Activated CD4-positive, alpha-beta T cell treated with anti-CD3 and anti-CD28 coated beads, Interleukin-2, Interleukin-4, amounts not matched to agents 100 ng/mL and 50 ng/mL, durations not matched to agents 16 hours and 8 hours (primary cell): ENCODE data around the gene CHRM4.
A peak's percentile ranks its signal among the peaks of the same experiment; 100 is the strongest.
"Not testable (repeated sequence)": the region's sequence is repeated elsewhere in the genome, so short reads cannot be mapped to it uniquely, and the experiment has no call there.

ENCODE experiments used
- DNase-seq: peaks from one replicate; pipeline ENCODE4 v3.0.0-alpha.2; 2020; ENCODE audit warnings: low spot score

The CHRM4 gene

GRCh38 chr11:46381819-46382645 is 9.5 kb downstream of the CHRM4 start:
- DNase-seq, result no peak

GRCh38 chr11:46381048-46381818 is 10.3 kb downstream of the CHRM4 start, which contains the start of gene MDK:
Gene MDK, plus strand, starts transcription at chr11:46381669. Its CDS starts 389 bp downstream, at chr11:46382058.
- DNase-seq, result no peak

GRCh38 chr11:46380340-46381047 is 11.1 kb downstream of the CHRM4 start:
- DNase-seq, result peak; percentile 39

GRCh38 chr11:46379482-46380293 is 11.9 kb downstream of the CHRM4 start:
- DNase-seq, result not testable (repeated sequence)

GRCh38 chr11:46378811-46379481 is 12.6 kb downstream of the CHRM4 start:
- DNase-seq, result no peak

- no peak for DNase-seq
Measured at GRCh38 chr11:46378296-46378695, 13.3 kb downstream of the CHRM4 start.

GRCh38 chr11:46377831-46378230 is 13.7 kb downstream of the CHRM4 start:
- no peak for DNase-seq

GRCh38 chr11:46377290-46377689 is 14.3 kb downstream of the CHRM4 start:
- no peak for DNase-seq

GRCh38 chr11:46376258-46377050 is 15.1 kb downstream of the CHRM4 start:
- DNase-seq, result no peak

- DNase-seq, result no peak
Measured at GRCh38 chr11:46375392-46376101, 16.0 kb downstream of the CHRM4 start.

- no peak for DNase-seq
Measured at GRCh38 chr11:46374815-46375214, 16.8 kb downstream of the CHRM4 start.

GRCh38 chr11:46373787-46374740 is 17.5 kb downstream of the CHRM4 start:
- no peak for DNase-seq

GRCh38 chr11:46372501-46372900 is 19.1 kb downstream of the CHRM4 start:
- DNase-seq, result not testable (repeated sequence)

- no peak for DNase-seq
Measured at GRCh38 chr11:46372086-46372485, 19.5 kb downstream of the CHRM4 start.

- not testable (repeated sequence) for DNase-seq
Measured at GRCh38 chr11:46371262-46371661, 20.3 kb downstream of the CHRM4 start.

- DNase-seq, result no peak
Measured at GRCh38 chr11:46370253-46370652, 21.3 kb downstream of the CHRM4 start.

- peak; percentile 62 for DNase-seq
Measured at GRCh38 chr11:46369458-46370152, 22.0 kb downstream of the CHRM4 start.

GRCh38 chr11:46367916-46368267 is 23.7 kb downstream of the CHRM4 start:
- no peak for DNase-seq
